Gastrocnemius medialis (tissue), 4 donors: ENCODE data around the gene FOXP2.

Experiments
- CTCF ChIP-seq, 5 experiments: fragments of 450-650 bp in 3 of 5; fragments of 200-600 bp in 2 of 5; sonication (generic) in 2 of 5; IDR thresholded peaks in 4 of 5; conservative IDR thresholded peaks in 1 of 5; 1 replicate in 4 of 5; 2 replicates in 1 of 5; pipeline ENCODE4 v1.5.1; 2016 to 2019; ENCODE audit warnings: antibody characterized with exemption in 5 of 5, mild to moderate bottlenecking in 3 of 5, moderate library complexity in 3 of 5
- POLR2A ChIP-seq, 2 donors: fragments of 450-650 bp; IDR thresholded peaks; one replicate each; pipeline ENCODE4 v1.6.1; 2017; ENCODE audit warnings: antibody characterized with exemption in 2 of 2, mild to moderate bottlenecking in 2 of 2, moderate library complexity in 2 of 2

GRCh38 chr7:114368492-114368891 lies 46.1 kb upstream of the FOXP2 start:
- TF ChIP-seq POLR2A (IDR thresholded peaks at IDR 0.05) = no peak
- TF ChIP-seq CTCF (IDR thresholded peaks at IDR 0.05 in 4 of 5, conservative IDR thresholded peaks at IDR 0.05 in 1 of 5) = no peak
